Hepatocyte (in vitro differentiated cells): Measurements from ENCODE around the gene NACA. TPM values are rescaled to one million over a fixed set of nuclear protein-coding genes. Genes with fewer than 3 reads are reported as not detected.

Source experiments
- DNase-seq: peaks from one replicate; pipeline ENCODE4 v3.0.0-alpha.2; 2016; ENCODE audit warnings: low spot score
- H2AFZ ChIP-seq: fragments of 200-600 bp; sonication (generic); 2 replicates; pipeline ENCODE4 v1.6.0; 2016; ENCODE audit warnings: antibody characterized with exemption, mild to moderate bottlenecking
- H3K27ac ChIP-seq: fragments of 200-600 bp; sonication (generic); 2 replicates; pipeline ENCODE4 v1.5.1; 2016; ENCODE audit warnings: mild to moderate bottlenecking
- H3K27me3 ChIP-seq: fragments of 200-600 bp; sonication (generic); 2 replicates; pipeline ENCODE4 v1.6.1; 2016
- H3K36me3 ChIP-seq: fragments of 200-600 bp; sonication (generic); replicated peaks from 2 replicates; pipeline ENCODE4 v1.5.1; 2016; ENCODE audit warnings: low read depth; ENCODE audit not compliant: insufficient read depth
- H3K4me1 ChIP-seq: fragments of 200-600 bp; sonication (generic); 2 replicates; pipeline ENCODE4 v1.5.1; 2016; ENCODE audit warnings: mild to moderate bottlenecking, moderate library complexity; ENCODE audit not compliant: insufficient read depth
- H3K4me2 ChIP-seq: fragments of 200-600 bp; sonication (generic); 2 replicates; pipeline ENCODE4 v1.6.0; 2016
- H3K4me3 ChIP-seq: fragments of 200-600 bp; sonication (generic); 2 replicates; pipeline ENCODE4 v1.5.1; 2016; ENCODE audit warnings: mild to moderate bottlenecking
- H3K79me2 ChIP-seq: fragments of 200-600 bp; sonication (generic); 2 replicates; pipeline ENCODE4 v1.6.0; 2017; ENCODE audit warnings: mild to moderate bottlenecking
- H3K9me2 ChIP-seq: fragments of 200-600 bp; sonication (generic); replicated peaks from 2 replicates; pipeline ENCODE4 v1.6.0; 2017; ENCODE audit warnings: mild to moderate bottlenecking; ENCODE audit not compliant: insufficient read depth
- H3K9me3 ChIP-seq: fragments of 200-600 bp; sonication (generic); 2 replicates; pipeline ENCODE4 v1.5.1; 2016; ENCODE audit warnings: low read depth, mild to moderate bottlenecking
- H4K20me1 ChIP-seq: fragments of 200-600 bp; sonication (generic); 2 replicates; pipeline ENCODE4 v1.6.0; 2016; ENCODE audit warnings: mild to moderate bottlenecking; ENCODE audit not compliant: insufficient read depth, poor library complexity, severe bottlenecking
- EZH2 ChIP-seq: fragments of 200-600 bp; sonication (generic); IDR thresholded peaks from 2 replicates; pipeline ENCODE4 v1.6.1; 2016; ENCODE audit warnings: antibody characterized with exemption, mild to moderate bottlenecking, borderline replicate concordance
- EZH2phosphoT487 ChIP-seq: fragments of 200-600 bp; sonication (generic); IDR thresholded peaks from one replicate; pipeline ENCODE4 v1.6.1; 2018; ENCODE audit warnings: antibody characterized with exemption, mild to moderate bottlenecking, low read depth, moderate library complexity; ENCODE audit not compliant: unreplicated experiment, severe bottlenecking
- WGBS: methylation state at CpG from one replicate; pipeline ENCODE4 v1.1.6; 2016; ENCODE audit warnings: low lambda C conversion rate; ENCODE audit errors: missing lambda C conversion rate; 5-methylcytosine and 5-hydroxymethylcytosine counted together
- polyA plus RNA-seq: library from polyadenylated mRNA; unstranded; fragments of >200 nt; fragmentation: Nextera tagmentation; extraction: Ambion mirVana; gene quantifications from 2 replicates; pipeline ENCODE4 v1.2.1, GENCODE V29; 2016
- total RNA-seq: library from RNA; depleted of rRNA; stranded (reverse); fragments of >200 nt; gene quantifications from 2 replicates; pipeline ENCODE4 v1.2.3, GENCODE V29; 2014
- TF ChIP-seq, protein P1 (sequence below): fragments of 200-600 bp; sonication (generic); IDR thresholded peaks from 2 replicates; pipeline ENCODE4 v1.5.1; 2016; ENCODE audit warnings: antibody characterized with exemption, mild to moderate bottlenecking; ENCODE audit not compliant: poor library complexity

The NACA gene
- total and polyA plus RNA-seq, 2 experiments from 2014 or later: 631 to 1,295 TPM

DNA sequence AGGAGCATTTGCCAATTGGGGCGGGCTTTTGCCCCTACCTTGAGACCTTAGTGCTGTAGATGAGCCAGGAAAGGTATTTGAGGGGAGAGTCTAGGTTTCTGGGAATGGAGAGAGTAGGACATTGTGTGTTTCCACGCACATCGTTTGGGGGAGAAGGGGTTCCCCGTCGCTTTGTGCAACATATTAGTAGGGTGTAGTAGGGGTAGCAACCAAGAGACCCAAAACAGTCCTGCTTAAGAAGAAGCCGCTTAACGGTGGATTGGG lies 36.3 kb downstream of the NACA start:
- DNase-seq: no peak
- Histone ChIP-seq H2AFZ (peak overlapping the region; percentile 51), H3K27ac (peak overlapping the region; percentile 96), H3K9me2 (no peaks in the 10 kb centered on the region), H4K20me1 (peaks cover 33% of the 10 kb centered on the region), H3K4me3 (peak overlapping the region; percentile 25), H3K79me2 (peaks cover 40% of the 10 kb centered on the region), H3K27me3 (no peaks in the 10 kb centered on the region), H3K9me3 (no peaks in the 10 kb centered on the region), H3K36me3 (no peaks in the 10 kb centered on the region), H3K4me1 (no peaks in the 10 kb centered on the region), H3K4me2 (peak overlapping the region; percentile 89)
- no peak for TF ChIP-seq EZH2phosphoT487
- TF ChIP-seq, protein P1, sequence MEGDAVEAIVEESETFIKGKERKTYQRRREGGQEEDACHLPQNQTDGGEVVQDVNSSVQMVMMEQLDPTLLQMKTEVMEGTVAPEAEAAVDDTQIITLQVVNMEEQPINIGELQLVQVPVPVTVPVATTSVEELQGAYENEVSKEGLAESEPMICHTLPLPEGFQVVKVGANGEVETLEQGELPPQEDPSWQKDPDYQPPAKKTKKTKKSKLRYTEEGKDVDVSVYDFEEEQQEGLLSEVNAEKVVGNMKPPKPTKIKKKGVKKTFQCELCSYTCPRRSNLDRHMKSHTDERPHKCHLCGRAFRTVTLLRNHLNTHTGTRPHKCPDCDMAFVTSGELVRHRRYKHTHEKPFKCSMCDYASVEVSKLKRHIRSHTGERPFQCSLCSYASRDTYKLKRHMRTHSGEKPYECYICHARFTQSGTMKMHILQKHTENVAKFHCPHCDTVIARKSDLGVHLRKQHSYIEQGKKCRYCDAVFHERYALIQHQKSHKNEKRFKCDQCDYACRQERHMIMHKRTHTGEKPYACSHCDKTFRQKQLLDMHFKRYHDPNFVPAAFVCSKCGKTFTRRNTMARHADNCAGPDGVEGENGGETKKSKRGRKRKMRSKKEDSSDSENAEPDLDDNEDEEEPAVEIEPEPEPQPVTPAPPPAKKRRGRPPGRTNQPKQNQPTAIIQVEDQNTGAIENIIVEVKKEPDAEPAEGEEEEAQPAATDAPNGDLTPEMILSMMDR: no peak
- no peak for TF ChIP-seq EZH2
- 2% methylated on average over 7 of the region's 7 CpGs for WGBS

DNA sequence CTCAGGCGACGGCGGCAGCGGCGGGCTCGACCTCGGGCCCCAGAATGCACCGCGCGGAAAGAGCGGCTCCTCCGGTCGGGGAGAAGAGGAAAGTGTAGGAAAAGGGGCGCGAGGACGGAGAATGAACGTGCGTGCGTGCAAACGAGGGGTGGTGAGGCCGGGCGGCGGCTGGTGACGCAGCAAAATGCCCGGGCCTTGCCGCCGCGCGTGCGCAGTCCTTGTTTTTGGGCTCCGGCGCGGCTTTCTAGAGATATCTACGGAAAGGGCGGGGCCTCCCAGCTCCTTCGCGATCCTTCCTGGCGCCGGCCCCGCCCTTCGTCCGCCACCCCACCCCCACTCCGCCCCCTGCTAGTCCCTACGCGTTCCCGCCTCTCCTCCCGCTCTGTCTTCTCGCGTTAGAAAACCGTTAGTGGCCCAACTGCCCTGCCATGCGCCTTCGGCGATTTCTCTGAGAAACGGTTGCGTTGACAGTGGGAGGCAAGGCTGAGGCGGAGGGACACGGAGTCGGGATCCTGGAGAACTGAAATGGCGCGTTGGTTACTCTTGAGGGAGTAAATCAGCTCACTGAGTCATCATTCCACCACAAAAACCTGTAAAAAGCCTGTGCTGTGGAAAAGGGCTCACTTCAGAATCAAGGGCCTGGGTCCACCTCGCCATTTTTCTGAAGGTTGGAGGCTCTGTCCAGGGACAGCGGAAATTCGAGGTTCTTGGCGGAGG lies 36.8 kb downstream of the NACA start, which contains the start of gene PTGES3:
Gene PTGES3 (minus strand): TSS at position 156 of the 717 bp plus-strand sequence. CDS start 285 bp downstream, outside the sequence.
- TF ChIP-seq EZH2: no peak
- TF ChIP-seq, protein P1: no peak
- H3K9me3 ChIP-seq: no peaks in the 10 kb centered on the region
- H3K4me2 ChIP-seq: peak within 1 kb of the TSS; percentile 89
- no peaks in the 10 kb centered on the region for H3K27me3 ChIP-seq
- H3K4me1 ChIP-seq: no peaks in the 10 kb centered on the region
- H3K79me2 ChIP-seq: peaks cover 45% of the 10 kb centered on the region
- WGBS: 2% methylated on average over 56 of the region's 64 CpGs
- peak; percentile 100 for DNase-seq
- peak within 1 kb of the TSS; percentile 80 for H3K4me3 ChIP-seq
- no peaks in the 10 kb centered on the region for H3K36me3 ChIP-seq
- H3K27ac ChIP-seq: peak within 1 kb of the TSS; percentile 99
- H4K20me1 ChIP-seq: peaks cover 36% of the 10 kb centered on the region
- peak within 1 kb of the TSS; percentile 51 for H2AFZ ChIP-seq
- no peaks in the 10 kb centered on the region for H3K9me2 ChIP-seq

DNA sequence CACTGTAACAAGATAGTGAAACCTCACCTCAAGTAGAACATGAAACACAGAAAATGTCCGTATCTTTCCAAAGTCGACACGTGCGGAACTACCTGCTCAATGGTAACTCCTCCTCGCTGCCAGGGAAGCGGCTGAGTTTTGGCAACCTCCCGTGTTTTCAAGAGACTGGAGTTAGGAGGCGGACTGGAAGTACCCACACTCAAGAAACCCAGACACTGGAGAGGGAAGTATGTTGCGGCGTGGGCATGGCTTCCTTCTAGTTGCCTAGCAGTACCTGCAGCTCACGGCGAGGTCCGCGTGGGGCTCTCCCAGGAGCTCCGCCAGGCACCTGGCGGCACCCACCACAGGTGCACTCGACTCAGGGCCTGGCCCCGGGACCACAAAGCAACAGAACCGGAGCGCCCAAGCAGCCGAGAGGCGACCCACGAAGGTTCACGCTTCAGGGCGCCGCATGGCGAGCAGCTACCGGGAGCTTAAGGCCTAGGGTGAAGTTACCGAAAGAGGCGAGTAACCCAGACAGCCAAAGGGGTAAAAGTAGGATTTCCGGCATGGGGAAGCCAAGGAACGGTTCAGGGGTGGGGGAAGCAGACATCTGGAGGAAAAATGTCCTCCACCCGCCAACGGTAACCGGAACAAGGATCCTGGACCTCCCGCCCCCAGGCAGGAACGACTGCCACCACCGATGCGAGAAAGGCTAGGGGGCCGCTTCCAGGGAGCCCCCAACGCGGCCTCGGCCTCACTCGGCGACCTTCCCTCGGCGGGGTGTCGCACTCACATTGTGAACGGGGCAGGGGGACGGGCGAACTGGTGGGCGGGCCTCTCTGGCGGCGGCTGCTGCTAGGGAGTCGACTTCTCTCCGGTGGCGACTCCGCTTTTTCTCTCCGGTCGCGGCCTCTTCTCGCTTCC lies 37.6 kb downstream of the NACA start:
- H2AFZ ChIP-seq: peak overlapping the region; percentile 31
- H4K20me1 ChIP-seq: peaks cover 43% of the 10 kb centered on the region
- no peaks in the 10 kb centered on the region for H3K27me3 ChIP-seq
- no peak for TF ChIP-seq EZH2phosphoT487
- TF ChIP-seq EZH2: no peak
- peak overlapping the region; percentile 99 for H3K27ac ChIP-seq
- under 1% methylated on average over 60 of the region's 62 CpGs for WGBS
- peak; percentile 66 for DNase-seq
- H3K79me2 ChIP-seq: peaks cover 53% of the 10 kb centered on the region
- no peaks in the 10 kb centered on the region for H3K4me1 ChIP-seq
- H3K9me2 ChIP-seq: no peaks in the 10 kb centered on the region
- H3K9me3 ChIP-seq: no peaks in the 10 kb centered on the region
- H3K36me3 ChIP-seq: no peaks in the 10 kb centered on the region
- peak overlapping the region; percentile 80 for H3K4me3 ChIP-seq
- H3K4me2 ChIP-seq: peak overlapping the region; percentile 83
